ENCODE data around the gene PDE4B.

DNA sequence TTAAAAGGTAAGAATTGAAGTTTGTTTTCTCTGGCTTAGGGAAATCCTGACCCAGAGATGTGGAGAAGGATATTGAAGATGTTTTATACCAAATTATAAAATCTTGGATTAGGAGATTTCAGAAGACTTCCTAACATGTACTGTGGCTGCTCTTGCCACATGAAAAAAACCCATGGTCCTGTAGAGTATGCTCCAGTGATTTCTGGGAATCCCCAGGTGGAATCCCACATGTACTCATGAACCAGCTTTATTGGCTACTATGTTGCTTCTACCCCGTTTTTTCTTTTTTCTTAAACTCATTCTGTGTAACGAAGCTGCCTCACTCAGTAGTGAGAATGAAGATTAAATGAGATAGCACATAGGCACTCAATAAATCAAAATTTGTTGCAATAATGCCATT lies 608.5 kb downstream of the PDE4B start:
- no peak for TF ChIP-seq POLR2A (IDR thresholded peaks at IDR 0.05)
- no peak for TF ChIP-seq POLR2AphosphoS5 (IDR thresholded peaks at IDR 0.05)
